Superior temporal gyrus (tissue), 1 donor: Measurements from ENCODE around the gene OTOP2.
"Not testable (repeated sequence)": the region's sequence is repeated elsewhere in the genome, so short reads cannot be mapped to it uniquely, and the experiment has no call there.

Experiments
- DNase-seq: peaks from one replicate; pipeline ENCODE4 v3.0.0-alpha.2; 2016; ENCODE audit errors: extremely low spot score

OTOP2 gene

DNA sequence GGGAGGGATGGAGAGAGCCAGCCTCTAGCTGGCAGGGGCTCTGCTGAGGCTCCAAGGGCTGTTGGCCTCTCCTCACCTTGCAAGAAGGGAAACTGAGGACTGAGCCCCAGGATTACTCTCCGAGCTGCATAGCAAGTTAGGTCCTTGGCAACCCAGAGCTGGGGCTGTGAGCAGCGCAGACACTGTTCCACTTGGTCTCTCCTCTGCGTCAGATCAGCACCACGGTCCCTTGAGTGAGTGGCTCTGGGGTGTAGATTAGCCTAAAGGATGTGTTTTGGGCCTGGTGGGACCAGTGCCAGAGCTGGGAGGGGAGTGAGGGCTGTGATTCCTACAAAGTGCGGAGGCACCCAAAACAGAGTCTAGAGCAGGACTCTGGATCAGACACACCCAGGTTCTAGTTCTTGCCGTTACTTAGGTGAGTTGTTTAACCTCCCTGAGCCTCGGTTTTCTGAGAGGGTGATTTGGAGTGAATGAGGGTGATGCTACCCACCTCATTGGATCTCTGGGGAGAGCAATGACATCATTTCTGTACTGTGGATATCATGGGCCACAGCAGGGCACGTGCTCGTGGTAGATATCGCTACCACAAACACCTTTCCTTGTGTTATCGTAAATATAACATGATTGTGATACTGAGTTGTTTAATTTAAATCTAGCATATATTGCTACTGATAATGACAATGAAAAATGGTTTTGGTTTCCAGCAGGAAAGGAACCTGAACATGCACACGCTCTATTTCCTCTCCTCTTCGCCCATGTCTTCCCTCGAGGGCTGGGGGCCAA, 22.5 kb upstream of the OTOP2 start:
- DNase-seq, result no peak

DNA sequence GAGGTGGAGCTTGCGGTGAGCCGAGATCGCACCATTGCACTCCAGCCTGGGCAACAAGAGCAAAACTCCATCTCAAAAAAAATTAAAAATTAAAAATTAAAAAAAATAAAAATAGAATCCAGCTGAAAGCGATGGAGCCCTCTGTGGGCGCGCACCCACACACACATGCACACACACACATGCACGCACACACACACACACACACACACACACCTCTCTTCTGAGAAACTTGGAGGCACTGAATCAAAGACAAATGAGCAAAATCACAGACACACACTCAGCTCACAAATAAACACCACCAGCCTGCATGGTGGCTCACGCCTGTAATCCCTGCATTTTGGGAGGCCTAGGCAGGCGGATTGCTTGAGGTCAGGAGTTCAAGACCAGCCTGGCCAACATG, 21.0 kb upstream of the OTOP2 start:
- DNase-seq, result no peak

- no peak for DNase-seq
These were observed 20.4 kb upstream of the OTOP2 start for GRCh38 chr17:74903671-74904070.

DNA sequence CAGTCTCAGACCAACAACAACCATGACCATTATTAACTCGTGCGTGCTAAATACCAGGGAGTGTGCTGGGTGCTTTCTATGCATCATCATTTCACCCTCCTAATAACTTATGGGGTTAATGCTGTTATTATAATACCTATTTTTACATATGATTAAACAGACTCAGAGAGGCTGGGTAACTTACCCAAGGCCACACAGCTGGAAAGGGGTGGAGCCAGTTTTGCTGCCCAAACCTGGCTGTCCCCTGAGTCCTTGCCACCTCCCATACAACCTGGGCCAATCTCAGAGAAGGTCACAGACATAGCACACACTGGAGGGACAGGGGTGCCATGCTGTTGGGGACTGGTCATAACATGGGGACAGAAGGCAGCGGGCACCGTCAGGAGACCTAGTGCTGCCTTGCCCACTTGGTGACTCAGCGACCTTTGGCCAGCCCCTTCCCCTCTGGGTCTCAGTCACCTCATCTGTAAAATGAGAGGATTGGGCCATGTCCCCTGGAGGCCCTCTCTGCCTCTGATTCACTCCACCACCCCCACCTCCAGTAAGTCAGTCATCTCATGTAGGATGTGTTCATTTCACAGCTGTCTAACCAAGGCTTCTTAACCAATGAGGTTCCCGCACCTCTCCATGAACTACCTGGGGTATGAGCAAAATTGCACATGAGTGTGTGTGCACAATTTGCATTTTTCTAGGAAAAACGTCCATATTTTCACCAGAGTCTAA, 19.2 kb upstream of the OTOP2 start:
- no peak for DNase-seq

- DNase-seq, result not testable (repeated sequence)
These were observed 17.8 kb upstream of the OTOP2 start for GRCh38 chr17:74906214-74906793.

- no peak for DNase-seq
These were observed 17.1 kb upstream of the OTOP2 start for GRCh38 chr17:74907012-74907411.

- not testable (repeated sequence) for DNase-seq
These were observed 15.0 kb upstream of the OTOP2 start for GRCh38 chr17:74909097-74909496.

- DNase-seq, result not testable (repeated sequence)
These were observed 12.7 kb upstream of the OTOP2 start for GRCh38 chr17:74911423-74911822.

DNA sequence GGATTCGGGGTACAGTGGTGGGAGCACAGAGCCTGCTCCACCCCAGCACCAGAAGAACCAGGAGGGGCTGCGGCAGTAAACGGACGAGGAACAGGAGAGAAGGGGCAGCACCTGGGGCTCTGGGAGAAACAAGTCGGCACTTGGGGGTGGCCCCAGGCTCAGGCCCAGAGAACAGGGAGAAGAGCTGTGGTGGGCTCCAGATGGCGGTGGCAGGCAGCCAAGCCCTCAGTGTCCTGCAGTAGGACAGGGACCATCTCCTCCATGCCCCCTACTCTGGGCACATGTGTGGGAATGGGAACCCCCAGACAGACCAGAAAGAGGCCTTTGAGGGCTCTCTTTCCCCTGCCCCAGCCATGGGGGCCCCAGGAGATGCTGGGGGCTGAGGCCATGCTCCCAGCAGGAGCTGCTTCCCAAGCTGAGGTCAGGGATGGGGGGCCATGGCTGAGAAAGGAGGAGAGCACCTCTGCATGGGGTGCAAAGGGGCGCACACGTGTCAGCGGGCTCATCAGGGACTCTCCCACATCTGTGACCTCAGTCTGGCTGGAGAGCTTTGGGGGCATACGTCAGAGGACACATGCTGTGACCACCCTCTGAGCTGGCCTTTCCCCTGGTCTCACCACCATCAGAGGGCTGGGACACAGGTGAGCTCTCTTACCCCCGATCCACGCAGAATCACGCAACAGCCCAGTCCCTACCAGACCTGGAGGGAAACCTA, 7.8 kb upstream of the OTOP2 start:
- no peak for DNase-seq

GRCh38 chr17:74916851-74917199, 7.2 kb upstream of the OTOP2 start:
- no peak for DNase-seq

- no peak for DNase-seq
These were observed 6.6 kb upstream of the OTOP2 start for GRCh38 chr17:74917430-74917829.

- DNase-seq, result no peak
These were observed 5.2 kb upstream of the OTOP2 start for GRCh38 chr17:74918906-74919305.

DNA sequence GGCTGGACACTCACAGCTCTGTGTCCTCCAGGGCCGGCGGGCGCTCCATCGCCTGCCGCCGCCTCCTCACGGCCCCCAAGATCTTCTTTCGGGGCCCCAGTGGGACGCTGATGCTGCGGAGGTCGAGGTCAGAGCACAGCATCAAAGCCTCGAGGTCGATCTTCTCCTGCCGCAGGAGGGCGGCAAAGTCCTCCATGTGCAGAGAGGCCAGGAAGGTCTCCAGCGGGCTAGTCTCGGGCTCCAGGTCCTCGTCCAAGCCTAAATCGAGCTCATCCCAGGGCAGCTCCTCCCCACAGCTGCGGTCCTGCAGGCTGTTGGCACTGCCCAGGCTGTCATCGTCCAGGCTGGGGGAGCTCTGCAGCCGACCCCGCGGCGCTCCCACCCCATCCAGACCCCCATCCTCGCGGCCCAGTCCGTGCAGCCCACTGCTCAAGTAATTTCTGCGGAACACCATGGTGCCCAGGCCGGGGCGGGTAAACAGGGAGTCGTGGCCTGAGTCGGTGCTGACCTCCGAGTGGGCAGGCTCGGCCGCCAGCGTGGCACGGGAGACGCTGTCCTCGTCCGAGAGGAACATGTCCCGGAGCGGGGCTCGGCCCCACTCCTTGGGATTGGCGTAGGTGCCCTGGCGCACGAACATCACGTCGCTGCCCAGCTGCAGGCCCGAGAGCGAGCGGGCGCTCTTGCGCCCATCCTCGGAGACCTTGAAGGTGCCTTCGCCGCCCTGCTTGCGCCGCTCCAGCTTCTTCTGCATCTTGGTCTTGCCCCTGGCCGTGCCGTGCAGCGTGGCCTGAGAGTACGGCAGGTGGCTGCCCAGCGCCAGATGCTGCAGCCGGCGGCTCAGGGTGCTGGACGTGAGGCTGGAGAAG, 4.4 kb upstream of the OTOP2 start:
- DNase-seq, result no peak

DNA sequence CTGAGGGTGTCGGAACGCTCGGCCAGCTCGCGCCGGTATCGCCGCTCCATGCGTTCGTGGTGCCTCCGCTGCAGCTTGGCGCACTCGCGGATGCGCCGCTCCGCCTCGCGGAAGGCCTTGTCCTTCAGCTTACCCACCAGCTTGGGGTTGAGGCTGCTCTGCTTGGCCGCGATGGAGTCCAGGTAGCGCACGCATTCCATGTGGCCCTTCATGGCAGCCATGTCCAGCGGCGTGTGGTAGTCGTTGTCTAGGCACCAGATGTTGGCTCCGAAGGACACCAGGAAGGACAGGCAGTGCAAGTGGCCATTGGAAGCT, 3.8 kb upstream of the OTOP2 start:
- DNase-seq, result no peak

DNA sequence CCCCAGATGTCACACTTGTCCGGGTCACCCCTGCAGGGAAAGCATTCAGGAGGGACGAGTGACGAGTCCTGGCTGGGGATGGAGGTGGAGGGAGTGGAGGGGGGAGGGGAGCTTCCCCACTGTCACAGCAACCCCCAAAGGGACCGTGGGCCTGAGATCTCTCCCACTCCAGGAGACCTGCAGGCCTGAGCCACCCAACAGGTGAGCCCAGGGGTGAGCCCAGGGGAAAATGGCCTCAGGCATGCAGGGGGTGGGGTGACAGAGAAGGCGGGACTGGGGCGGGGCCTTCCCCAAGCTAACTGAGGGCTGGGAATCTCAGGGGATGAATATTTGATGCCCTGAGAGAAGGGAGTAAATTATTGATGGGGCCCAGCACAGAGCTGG, 3.4 kb upstream of the OTOP2 start:
- no peak for DNase-seq

GRCh38 chr17:74921026-74921681, 2.9 kb upstream of the OTOP2 start:
- DNase-seq, result no peak

DNA sequence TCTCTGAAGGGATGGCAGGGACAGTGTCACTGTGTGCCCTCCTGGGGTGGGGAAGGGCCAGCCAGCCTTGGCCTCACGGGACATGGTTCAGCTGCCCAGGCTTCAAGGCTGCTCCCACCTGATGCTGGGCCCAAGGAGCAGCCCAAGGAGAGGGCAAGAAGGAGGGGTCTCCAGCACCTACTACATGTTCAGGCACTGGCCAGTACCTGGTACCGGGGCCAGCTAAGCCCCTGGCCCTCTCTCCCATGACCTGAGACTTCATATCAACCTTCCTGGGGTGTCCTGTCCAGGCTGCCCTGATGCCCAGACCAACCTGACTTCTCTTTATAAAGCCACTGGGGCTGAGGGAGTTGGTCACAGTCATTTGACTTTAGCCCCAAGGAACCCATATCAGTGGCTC, 2.3 kb upstream of the OTOP2 start:
- no peak for DNase-seq

GRCh38 chr17:74922172-74922571, 1.9 kb upstream of the OTOP2 start:
- no peak for DNase-seq

- no peak for DNase-seq
These were observed 1.2 kb upstream of the OTOP2 start, which contains the start of gene USH1G for GRCh38 chr17:74922694-74923537. Gene USH1G (minus strand): TSS chr17:74923255. CDS start chr17:74923073, 182 bp downstream.
